ENCODE measurements around the gene INPP5A. TPM values are rescaled to one million over a fixed set of nuclear protein-coding genes. Genes with fewer than 3 reads are reported as not detected.

INPP5A gene
- total RNA-seq, 6 experiments from 2014 or later, result 58.9 to 64.6 (median 63.8) TPM

- Mint-ChIP-seq H3K36me3 (ENCODE audit: low read depth) (peaks cover 17% of the 10 kb centered on the region), H3K27ac (no peak overlapping the region), H3K4me3 (no peak overlapping the region), H3K4me1 (ENCODE audit: low read depth) (no peaks in the 10 kb centered on the region), H3K9me3 (peaks cover 6% of the 10 kb centered on the region), H3K27me3 (ENCODE audit: insufficient read depth) (peaks cover 17% of the 10 kb centered on the region)
- no peak for TF ChIP-seq CTCF (IDR thresholded peaks at IDR 0.05)
- DNase-seq, result no peak
Observed at GRCh38 chr10:132783165-132783939, 245.8 kb downstream of the INPP5A start.

GRCh38 chr10:132783940-132784865 is 246.6 kb downstream of the INPP5A start:
- Mint-ChIP-seq H3K27ac (no peak overlapping the region), H3K4me3 (no peak overlapping the region), H3K27me3 (ENCODE audit: insufficient read depth) (peaks cover 19% of the 10 kb centered on the region), H3K9me3 (peaks cover 6% of the 10 kb centered on the region), H3K4me1 (ENCODE audit: low read depth) (no peaks in the 10 kb centered on the region), H3K36me3 (ENCODE audit: low read depth) (peaks cover 17% of the 10 kb centered on the region)
- no peak for TF ChIP-seq CTCF (IDR thresholded peaks at IDR 0.05)
- no peak for DNase-seq

GRCh38 chr10:132784866-132785722 is 247.5 kb downstream of the INPP5A start:
- Mint-ChIP-seq H3K27me3 (ENCODE audit: insufficient read depth) (peaks cover 22% of the 10 kb centered on the region), H3K9me3 (peaks cover 6% of the 10 kb centered on the region), H3K36me3 (ENCODE audit: low read depth) (peaks cover 17% of the 10 kb centered on the region), H3K4me3 (no peak overlapping the region), H3K27ac (no peak overlapping the region), H3K4me1 (ENCODE audit: low read depth) (no peaks in the 10 kb centered on the region)
- no peak for TF ChIP-seq CTCF (IDR thresholded peaks at IDR 0.05)
- no peak for DNase-seq

- peaks cover 17% of the 10 kb centered on the region for H3K36me3 Mint-ChIP-seq (ENCODE audit: low read depth)
- H3K27ac Mint-ChIP-seq, result no peak within 1 kb of the TSS
- H3K4me3 Mint-ChIP-seq, result no peak within 1 kb of the TSS
- TF ChIP-seq CTCF (IDR thresholded peaks at IDR 0.05), result no peak
- no peaks in the 10 kb centered on the region for H3K4me1 Mint-ChIP-seq (ENCODE audit: low read depth)
- DNase-seq, result no peak
- peaks cover 6% of the 10 kb centered on the region for H3K9me3 Mint-ChIP-seq
- H3K27me3 Mint-ChIP-seq (ENCODE audit: insufficient read depth), result peaks cover 24% of the 10 kb centered on the region
Observed at GRCh38 chr10:132785723-132786475, 248.3 kb downstream of the INPP5A start, which contains the start of gene NKX6-2. TSS of gene NKX6-2 (minus strand) at chr10:132786147. CDS start at chr10:132785948, 199 bp downstream.
